Activated naive CD4-positive, alpha-beta T cell treated with anti-CD3 and anti-CD28 coated beads, Interleukin-2, amount 10 ng/mL, durations not matched to agents 7 days and 5 days (primary cell): Measurements from ENCODE around the gene ENTHD1.
A peak's percentile ranks its signal among the peaks of the same experiment; 100 is the strongest.

ENCODE experiments used
- CTCF ChIA-PET: fragments of 350-600 bp; sonication (Branson Sonifier 250); formaldehyde crosslinking; loops from one replicate; lab custom pipeline; 2021; ENCODE audit warnings: antibody characterized with exemption; lab: Charles Lee
- DNase-seq: peaks from one replicate; pipeline ENCODE4 v3.0.0-alpha.2; 2020
- H3K27ac Mint-ChIP-seq: one replicate; pipeline ENCODE4 v1.8.0; 2021; ENCODE audit warnings: mild to moderate bottlenecking, moderate library complexity, mixed read lengths
- H3K27me3 Mint-ChIP-seq: one replicate; pipeline ENCODE4 v1.8.0; 2021; ENCODE audit warnings: mild to moderate bottlenecking, mixed read lengths
- H3K36me3 Mint-ChIP-seq: one replicate; pipeline ENCODE4 v1.8.0; 2021; ENCODE audit warnings: mixed read lengths
- H3K4me1 Mint-ChIP-seq: one replicate; pipeline ENCODE4 v1.8.0; 2021; ENCODE audit warnings: mixed read lengths
- H3K4me3 Mint-ChIP-seq: one replicate; pipeline ENCODE4 v1.8.0; 2021; ENCODE audit warnings: mild to moderate bottlenecking, moderate library complexity, mixed read lengths
- H3K9me3 Mint-ChIP-seq: one replicate; pipeline ENCODE4 v1.8.0; 2021; ENCODE audit warnings: mixed read lengths

The ENTHD1 gene, protein sequence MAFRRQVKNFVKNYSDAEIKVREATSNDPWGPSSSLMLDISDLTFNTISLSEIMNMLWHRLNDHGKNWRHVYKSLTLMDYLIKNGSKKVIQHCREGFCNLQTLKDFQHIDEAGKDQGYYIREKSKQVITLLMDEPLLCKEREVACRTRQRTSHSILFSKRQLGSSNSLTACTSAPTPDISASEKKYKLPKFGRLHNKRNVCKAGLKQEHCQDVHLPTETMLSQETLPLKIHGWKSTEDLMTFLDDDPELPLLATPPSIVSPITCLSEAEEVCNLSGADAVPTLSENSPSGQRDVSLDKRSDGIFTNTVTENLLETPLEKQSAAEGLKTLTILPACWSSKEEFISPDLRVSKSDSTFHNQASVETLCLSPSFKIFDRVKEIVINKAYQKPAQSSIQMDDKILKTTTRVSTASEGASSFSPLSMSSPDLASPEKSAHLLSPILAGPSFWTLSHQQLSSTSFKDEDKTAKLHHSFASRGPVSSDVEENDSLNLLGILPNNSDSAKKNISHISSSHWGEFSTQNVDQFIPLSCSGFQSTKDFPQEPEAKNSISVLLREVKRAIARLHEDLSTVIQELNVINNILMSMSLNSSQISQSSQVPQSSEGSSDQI

DNA sequence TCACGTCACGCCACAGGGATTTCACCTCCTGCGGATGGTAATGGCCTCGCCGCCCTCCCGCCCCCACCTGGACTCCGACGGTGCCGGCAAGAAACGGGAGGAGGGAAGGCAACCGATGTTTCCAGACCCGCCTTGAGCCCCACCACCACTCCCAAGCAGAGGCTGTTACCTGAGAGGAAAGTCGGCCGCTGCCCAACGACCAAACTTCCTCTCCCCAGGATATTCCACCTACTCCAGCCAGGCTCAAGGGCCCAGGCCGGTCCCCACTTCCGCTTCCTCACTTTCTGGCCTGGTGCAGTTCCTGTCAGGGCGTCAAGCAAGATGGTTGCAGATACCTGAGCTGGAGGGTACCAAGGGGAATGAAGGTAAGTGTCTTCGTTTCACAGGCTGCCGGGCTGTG, at the start of gene ENTHD1:
Gene ENTHD1 (minus strand): TSS at position 235 of the 400 bp plus-strand sequence. CDS start 6,012 bp downstream, outside the sequence.
- CTCF ChIA-PET = no interaction called here
- Mint-ChIP-seq H3K4me3 (no peak within 1 kb of the TSS), H3K4me1 (peaks cover 21% of the 10 kb centered on the region), H3K27me3 (peaks cover 4% of the 10 kb centered on the region), H3K27ac (peak within 1 kb of the TSS; percentile 25), H3K36me3 (peaks cover 4% of the 10 kb centered on the region), H3K9me3 (no peaks in the 10 kb centered on the region)
- no peak for DNase-seq

DNA sequence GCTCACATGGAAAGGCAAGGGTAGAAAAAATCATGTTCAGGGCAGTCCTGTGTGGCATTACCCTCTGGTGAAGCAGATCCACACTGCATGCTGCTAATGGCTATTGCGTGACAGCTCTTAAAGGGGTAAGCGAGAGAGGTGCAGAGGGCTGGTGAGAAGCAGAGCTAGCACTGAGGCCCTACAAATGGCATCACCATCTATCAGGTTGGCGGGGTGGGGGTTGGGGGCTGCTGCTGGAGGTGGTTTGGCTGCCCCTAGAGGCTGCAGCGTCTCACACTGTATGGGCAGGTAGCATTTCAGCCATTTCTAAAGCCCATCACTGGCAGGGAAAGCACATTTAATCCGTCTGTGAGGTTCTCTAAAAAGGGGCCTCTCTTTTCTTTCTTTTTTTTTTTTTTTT, 49.8 kb upstream of the ENTHD1 start:
- H3K4me1 Mint-ChIP-seq = peaks cover 87% of the 10 kb centered on the region
- peaks cover 44% of the 10 kb centered on the region for H3K36me3 Mint-ChIP-seq
- no peaks in the 10 kb centered on the region for H3K27me3 Mint-ChIP-seq
- H3K9me3 Mint-ChIP-seq = no peaks in the 10 kb centered on the region
- CTCF ChIA-PET = interaction anchor here (0.8 to 2.1 kb wide), 7 partner anchors 8 to 408 kb away, joined by 3 to 22 read pairs (median 3); no protein-coding TSS in a partner anchor
- H3K4me3 Mint-ChIP-seq = no peak overlapping the region
- peak overlapping the region; percentile 87 for H3K27ac Mint-ChIP-seq
- DNase-seq = no peak

DNA sequence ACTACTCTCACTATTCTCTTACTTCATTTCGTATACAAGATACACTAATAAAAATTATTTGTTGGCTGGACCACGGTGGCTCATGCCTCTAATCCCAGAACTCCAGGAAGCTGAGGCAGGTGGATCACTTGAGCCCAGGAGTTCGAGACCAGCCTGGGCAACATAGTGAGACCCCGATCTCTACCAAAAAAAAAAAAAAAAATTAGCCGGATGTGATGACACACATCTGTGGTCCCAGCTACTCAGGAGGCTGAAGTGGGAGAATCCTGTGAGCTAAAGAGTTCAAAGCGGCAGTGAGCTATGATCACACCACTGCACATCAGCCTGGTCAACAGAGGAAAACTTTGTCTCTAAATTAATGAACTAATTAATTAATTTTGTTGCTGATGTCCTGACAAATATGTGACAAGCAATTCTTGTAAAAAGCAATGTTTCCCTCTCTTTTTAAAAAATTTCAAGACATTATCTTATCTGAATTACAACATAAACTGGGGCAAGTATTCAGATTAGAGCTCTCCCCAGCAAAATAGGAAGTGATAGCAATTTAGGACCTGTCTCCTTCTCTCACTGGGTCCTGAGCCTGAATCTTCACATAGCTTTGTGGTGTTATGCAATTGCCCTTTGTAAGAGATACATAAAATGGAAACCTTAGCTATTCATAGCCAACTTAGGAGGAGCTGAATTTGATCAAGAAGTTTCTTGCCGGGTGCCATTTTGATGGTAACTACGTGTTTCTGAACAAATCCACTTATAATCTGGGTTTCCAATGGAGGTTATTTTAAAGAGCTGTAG, 49.1 kb upstream of the ENTHD1 start:
- Mint-ChIP-seq H3K9me3 (no peaks in the 10 kb centered on the region), H3K27me3 (no peaks in the 10 kb centered on the region), H3K27ac (peak overlapping the region; percentile 87), H3K4me1 (peaks cover 92% of the 10 kb centered on the region), H3K36me3 (peaks cover 48% of the 10 kb centered on the region), H3K4me3 (no peak overlapping the region)
- CTCF ChIA-PET = interaction anchor here (0.6 to 2.1 kb wide), 10 partner anchors 9 to 408 kb away, joined by 3 to 22 read pairs (median 3); no protein-coding TSS in a partner anchor
- DNase-seq = no peak

DNA sequence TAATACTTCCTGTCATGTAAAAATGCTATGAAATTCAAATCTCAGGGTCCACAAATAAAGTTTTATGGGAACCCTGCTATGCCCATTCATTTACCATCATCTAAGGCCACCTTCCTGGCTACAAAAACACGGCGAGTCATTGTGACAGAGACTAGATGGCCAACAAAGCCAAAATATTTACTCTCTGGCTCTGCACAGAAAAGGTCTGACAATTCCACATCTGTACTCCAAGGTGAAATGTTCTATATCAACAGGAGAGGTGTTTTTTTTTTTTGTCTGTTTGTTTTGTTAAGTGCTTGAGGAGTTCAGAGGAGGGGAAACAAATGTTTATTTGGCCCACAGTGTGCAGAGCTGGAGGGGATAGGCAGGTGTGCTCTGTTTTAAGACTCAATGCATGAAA, 48.0 kb upstream of the ENTHD1 start:
- Mint-ChIP-seq H3K27me3 (no peaks in the 10 kb centered on the region), H3K4me1 (peaks cover 92% of the 10 kb centered on the region), H3K9me3 (no peaks in the 10 kb centered on the region), H3K27ac (peak overlapping the region; percentile 71), H3K36me3 (peaks cover 43% of the 10 kb centered on the region), H3K4me3 (no peak overlapping the region)
- CTCF ChIA-PET = interaction anchor here (1.0 to 2.1 kb wide), 4 partner anchors 8 to 406 kb away, joined by 3 to 22 read pairs (median 7); no protein-coding TSS in a partner anchor
- DNase-seq = no peak

DNA sequence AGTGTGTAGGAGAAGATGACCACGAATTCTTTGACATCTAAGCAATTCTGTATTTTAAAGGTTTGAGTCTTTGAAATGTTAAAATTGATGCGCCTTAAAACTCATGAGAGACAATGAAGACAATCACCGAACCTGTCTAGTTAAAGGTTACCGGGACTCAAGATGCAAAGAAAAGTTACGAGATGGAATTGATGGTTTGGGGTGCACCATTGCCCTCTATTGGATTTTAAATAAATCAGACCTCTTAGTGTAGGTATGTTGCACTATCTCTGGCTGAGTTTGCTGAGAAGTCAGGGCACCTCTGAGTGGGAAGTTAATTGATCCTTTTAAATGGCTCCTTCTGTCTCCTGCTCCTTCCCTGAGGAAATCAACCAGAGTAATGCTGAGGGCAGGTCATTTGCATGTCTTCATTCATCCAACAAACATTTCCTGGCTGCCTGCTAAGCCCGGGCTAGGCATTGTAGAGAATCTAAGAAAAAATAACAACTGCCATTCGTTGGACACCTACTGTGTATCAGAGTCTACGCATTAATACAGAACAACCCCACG, 47.3 kb upstream of the ENTHD1 start:
- Mint-ChIP-seq H3K4me3 (peak overlapping the region; percentile 1), H3K4me1 (peaks cover 93% of the 10 kb centered on the region), H3K9me3 (no peaks in the 10 kb centered on the region), H3K27me3 (no peaks in the 10 kb centered on the region), H3K36me3 (peaks cover 49% of the 10 kb centered on the region), H3K27ac (peak overlapping the region; percentile 71)
- CTCF ChIA-PET = no interaction called here
- no peak for DNase-seq

DNA sequence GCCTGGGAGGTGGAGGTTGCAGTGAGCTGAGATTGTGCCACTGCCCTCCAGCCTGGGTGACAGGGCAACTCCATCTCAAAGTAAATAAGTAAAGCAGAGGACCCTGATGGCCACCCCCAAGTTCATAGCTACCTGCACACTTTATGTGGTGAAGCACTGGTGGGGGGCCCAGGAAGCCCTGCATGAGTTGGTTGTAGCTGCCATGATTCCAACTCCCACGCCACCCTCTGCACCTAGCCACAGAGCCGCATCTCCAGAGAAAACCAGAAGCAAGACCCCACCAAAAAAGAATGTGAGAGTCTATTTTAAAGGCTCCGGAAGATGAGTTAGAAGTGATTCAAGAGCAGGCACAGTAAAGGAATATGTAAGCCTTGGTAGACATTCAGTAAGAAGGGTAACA, 46.3 kb upstream of the ENTHD1 start:
- no peak overlapping the region for H3K4me3 Mint-ChIP-seq
- no peak for DNase-seq
- CTCF ChIA-PET = interaction anchor here (1.0 kb wide), 1 partner anchor 85 kb away, joined by 5 read pairs; no protein-coding TSS in a partner anchor
- H3K4me1 Mint-ChIP-seq = peaks cover 96% of the 10 kb centered on the region
- peaks cover 50% of the 10 kb centered on the region for H3K36me3 Mint-ChIP-seq
- H3K27me3 Mint-ChIP-seq = no peaks in the 10 kb centered on the region
- H3K9me3 Mint-ChIP-seq = no peaks in the 10 kb centered on the region
- peak overlapping the region; percentile 34 for H3K27ac Mint-ChIP-seq

DNA sequence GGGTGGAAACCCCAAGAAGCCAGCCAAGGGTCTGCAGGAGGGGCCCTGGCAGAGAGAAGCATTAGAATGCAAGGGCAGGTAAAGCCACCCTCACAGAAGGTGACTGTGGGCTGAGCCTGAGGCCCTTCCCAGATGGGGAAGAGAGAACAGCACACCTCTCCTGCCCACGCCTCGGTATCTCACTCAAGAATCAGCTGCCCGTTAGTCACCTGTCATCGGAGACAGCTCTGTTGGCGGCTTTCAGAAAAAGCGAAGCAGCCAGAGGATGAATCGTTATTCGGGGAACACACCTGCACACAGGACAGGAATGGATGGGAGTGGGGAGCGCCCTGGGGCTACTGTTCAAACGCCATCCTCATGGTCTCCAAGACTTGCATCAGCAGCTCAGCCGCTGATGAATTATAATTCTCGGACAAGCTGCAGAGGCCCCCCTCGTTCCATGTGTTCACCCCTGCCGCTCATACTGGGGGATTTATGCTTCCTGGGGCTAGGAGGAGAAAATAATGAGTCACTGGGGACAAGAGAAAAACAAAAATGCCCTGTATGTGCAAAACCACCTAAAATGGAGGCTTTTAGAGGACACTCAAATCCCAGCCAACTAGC, 45.0 kb upstream of the ENTHD1 start:
- Mint-ChIP-seq H3K27me3 (no peaks in the 10 kb centered on the region), H3K27ac (peak overlapping the region; percentile 77), H3K4me1 (peaks cover 96% of the 10 kb centered on the region), H3K9me3 (no peaks in the 10 kb centered on the region), H3K4me3 (peak overlapping the region; percentile 11), H3K36me3 (peaks cover 46% of the 10 kb centered on the region)
- DNase-seq = peak; percentile 43
- CTCF ChIA-PET = interaction anchor here (0.6 to 2.1 kb wide), 2 partner anchors 11 to 106 kb away, joined by 3 to 7 read pairs; no protein-coding TSS in a partner anchor

DNA sequence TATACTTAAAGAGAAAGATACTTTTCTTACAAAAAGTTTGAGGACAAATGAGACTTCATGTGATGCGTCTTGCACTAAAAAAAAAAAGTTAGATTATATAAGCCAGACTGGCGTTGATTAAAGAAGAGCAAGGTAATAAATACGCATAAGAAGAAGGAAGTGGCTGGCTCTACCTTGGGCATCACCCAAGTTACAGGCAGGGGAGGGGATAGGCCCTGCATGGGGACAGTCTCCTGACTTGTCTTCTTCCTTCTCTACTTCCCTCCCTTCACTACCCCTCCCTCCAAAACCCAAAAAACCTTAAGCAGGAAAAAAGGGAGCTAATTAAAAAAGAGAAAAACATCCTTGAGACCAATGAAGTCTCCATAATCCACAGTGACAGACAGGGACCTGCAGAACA, 44.3 kb upstream of the ENTHD1 start:
- H3K27ac Mint-ChIP-seq = peak overlapping the region; percentile 77
- peaks cover 96% of the 10 kb centered on the region for H3K4me1 Mint-ChIP-seq
- H3K4me3 Mint-ChIP-seq = peak overlapping the region; percentile 11
- no peaks in the 10 kb centered on the region for H3K9me3 Mint-ChIP-seq
- peaks cover 45% of the 10 kb centered on the region for H3K36me3 Mint-ChIP-seq
- CTCF ChIA-PET = interaction anchor here (0.6 to 2.1 kb wide), 2 partner anchors 11 to 107 kb away, joined by 3 to 7 read pairs; no protein-coding TSS in a partner anchor
- DNase-seq = no peak
- no peaks in the 10 kb centered on the region for H3K27me3 Mint-ChIP-seq

DNA sequence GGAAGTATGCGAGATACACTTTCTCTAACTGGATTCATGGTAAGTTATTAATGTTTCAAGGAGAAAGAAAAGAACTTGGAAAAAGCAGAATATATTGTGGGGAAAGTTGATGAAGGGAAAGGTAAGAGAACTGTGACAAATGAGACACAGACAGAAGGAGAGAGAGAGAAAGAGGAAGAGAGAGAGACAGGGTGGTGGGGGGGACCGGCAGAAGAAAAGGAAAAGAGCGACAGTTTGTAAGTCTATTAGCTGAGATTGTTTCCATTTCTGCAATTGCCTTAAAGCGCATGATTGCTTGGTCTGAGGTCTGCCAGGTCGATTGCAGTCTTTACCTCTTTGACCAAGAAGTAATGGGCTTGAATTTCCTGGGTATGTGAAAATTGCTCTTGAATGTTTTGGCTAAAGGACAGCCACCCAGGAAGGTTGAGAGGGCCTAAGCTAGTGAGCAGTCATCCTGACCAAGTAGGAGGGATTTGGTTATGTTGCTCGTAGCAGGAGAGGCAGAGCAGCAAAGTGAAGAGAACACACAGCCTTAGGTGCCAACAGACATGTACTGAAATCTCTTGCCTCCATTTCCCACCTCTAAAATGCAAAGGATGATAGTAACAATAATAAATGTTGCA, 43.1 kb upstream of the ENTHD1 start:
- peak overlapping the region; percentile 64 for H3K4me3 Mint-ChIP-seq
- H3K9me3 Mint-ChIP-seq = no peaks in the 10 kb centered on the region
- H3K27ac Mint-ChIP-seq = peak overlapping the region; percentile 77
- H3K27me3 Mint-ChIP-seq = no peaks in the 10 kb centered on the region
- CTCF ChIA-PET = interaction anchor here (0.7 to 2.1 kb wide), 3 partner anchors 9 to 381 kb away, joined by 3 to 7 read pairs (median 3); no protein-coding TSS in a partner anchor
- DNase-seq = no peak
- H3K36me3 Mint-ChIP-seq = peaks cover 46% of the 10 kb centered on the region
- peaks cover 88% of the 10 kb centered on the region for H3K4me1 Mint-ChIP-seq

DNA sequence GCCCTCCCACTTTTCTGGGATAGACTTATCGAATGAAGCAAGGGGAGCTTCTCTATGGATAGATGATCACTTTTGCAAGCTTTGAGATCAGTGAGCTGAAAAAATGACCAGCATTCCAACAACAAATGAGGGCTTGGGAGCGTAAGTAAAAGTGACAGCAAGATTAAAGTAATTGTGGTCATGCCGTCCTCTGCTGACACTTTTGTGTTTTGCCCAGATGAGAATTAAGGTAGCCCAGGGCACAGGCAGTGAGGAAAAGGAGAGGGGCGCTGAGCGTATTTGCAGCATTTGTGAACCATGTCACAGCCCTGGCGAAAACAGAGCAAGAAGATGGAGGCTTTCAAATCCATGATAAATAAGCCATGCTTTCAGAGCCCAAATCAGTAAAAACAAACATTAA, 42.1 kb upstream of the ENTHD1 start:
- H3K27ac Mint-ChIP-seq = peak overlapping the region; percentile 77
- H3K4me1 Mint-ChIP-seq = peaks cover 77% of the 10 kb centered on the region
- no peaks in the 10 kb centered on the region for H3K27me3 Mint-ChIP-seq
- peaks cover 46% of the 10 kb centered on the region for H3K36me3 Mint-ChIP-seq
- DNase-seq = no peak
- CTCF ChIA-PET = interaction anchor here (0.8 to 1.4 kb wide), 2 partner anchors 15 to 90 kb away, joined by 3 read pairs; no protein-coding TSS in a partner anchor
- H3K4me3 Mint-ChIP-seq = peak overlapping the region; percentile 64
- H3K9me3 Mint-ChIP-seq = no peaks in the 10 kb centered on the region

DNA sequence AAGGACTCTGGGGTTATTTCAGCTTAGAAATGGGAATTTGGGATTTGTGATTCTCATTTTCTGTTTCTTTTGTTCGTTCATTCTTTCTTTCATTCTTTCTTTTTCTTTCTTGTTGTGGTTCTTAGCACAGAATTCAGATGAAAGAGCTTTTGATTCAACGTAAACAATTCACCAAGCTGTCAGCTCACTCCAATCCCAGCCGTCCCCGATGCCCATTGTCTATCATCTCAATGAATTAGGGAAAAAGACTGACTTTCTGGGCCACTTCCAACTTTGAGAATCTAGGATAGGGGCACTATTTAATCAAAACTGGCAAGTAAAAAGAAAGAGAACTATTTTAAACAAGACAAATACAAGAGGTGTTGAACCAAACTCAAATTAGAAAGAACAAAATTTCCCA, 41.6 kb upstream of the ENTHD1 start:
- H3K4me1 Mint-ChIP-seq = peaks cover 72% of the 10 kb centered on the region

DNA sequence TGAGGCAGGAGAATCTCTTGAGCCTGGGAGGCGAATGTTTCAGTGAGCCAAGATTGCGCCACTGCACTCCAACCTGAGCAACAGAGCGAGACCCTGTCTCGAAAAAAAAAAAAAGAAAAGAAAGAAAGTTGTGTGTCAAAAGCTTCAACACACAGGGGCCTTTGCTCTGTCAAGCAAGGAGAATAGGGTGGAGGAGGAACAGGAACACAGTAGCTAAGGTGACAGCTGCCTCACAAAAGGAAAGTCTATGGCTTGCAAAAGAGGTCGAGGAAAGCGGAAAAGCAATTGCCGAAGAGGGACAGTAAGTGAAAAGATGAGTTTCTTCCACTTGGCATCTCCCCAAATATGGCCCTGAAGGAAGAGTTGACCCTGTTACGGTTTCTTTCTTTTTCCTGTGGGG, 40.2 kb upstream of the ENTHD1 start:
- Mint-ChIP-seq H3K27me3 (no peaks in the 10 kb centered on the region), H3K4me1 (peaks cover 62% of the 10 kb centered on the region), H3K27ac (peak overlapping the region; percentile 89), H3K9me3 (no peaks in the 10 kb centered on the region), H3K4me3 (peak overlapping the region; percentile 68), H3K36me3 (peaks cover 39% of the 10 kb centered on the region)
- DNase-seq = no peak
- CTCF ChIA-PET = interaction anchor here (0.8 to 2.9 kb wide), 14 partner anchors 9 to 371 kb away, joined by 3 to 17 read pairs (median 4); no protein-coding TSS in a partner anchor

More for the DNA sequence above, 41.6 kb upstream of the ENTHD1 start:
- peak overlapping the region; percentile 68 for H3K4me3 Mint-ChIP-seq
- DNase-seq = no peak
- H3K27me3 Mint-ChIP-seq = no peaks in the 10 kb centered on the region
- peak overlapping the region; percentile 89 for H3K27ac Mint-ChIP-seq
- H3K9me3 Mint-ChIP-seq = no peaks in the 10 kb centered on the region
- peaks cover 44% of the 10 kb centered on the region for H3K36me3 Mint-ChIP-seq
- CTCF ChIA-PET = interaction anchor here (0.6 to 1.4 kb wide), 4 partner anchors 14 to 358 kb away, joined by 3 read pairs; no protein-coding TSS in a partner anchor
